H1 (cell line): ENCODE data around the gene USP10. TPM values are rescaled to one million over a fixed set of nuclear protein-coding genes. Genes with fewer than 3 reads are reported as not detected.

Experiments used
- CTCF ChIA-PET: fragments of 300-600 bp; sonication (Branson Sonifier 250); formaldehyde crosslinking; loops from one replicate; lab custom pipeline; 2021; ENCODE audit not compliant: partially characterized antibody; lab: Charles Lee
- POLR2A ChIA-PET: fragments of 300-600 bp; sonication (Branson Sonifier 250); formaldehyde crosslinking; loops from one replicate; lab custom pipeline; 2021; ENCODE audit warnings: inconsistent platforms; ENCODE audit not compliant: partially characterized antibody; lab: Charles Lee
- DNase-seq, 2 experiments: peaks; one replicate each; pipeline versions ENCODE4 v3.0.0 to v3.0.0-alpha.2; 2010 to 2022; ENCODE audit warnings: low spot score in 2 of 2, low read depth in 1 of 2, mixed read lengths in 1 of 2
- FAIRE-seq: peaks from 2 replicates; lab custom pipeline; 2011; peaks lifted over from hg19 to GRCh38; lab: Jason Lieb, UNC
- H2AFZ ChIP-seq: 2 replicates; pipeline ENCODE4 v1.8.1; 2012; ENCODE audit warnings: low read length, inconsistent platforms
- H2AK5ac ChIP-seq: 2 replicates; pipeline ENCODE4 v1.6.1; 2013; ENCODE audit warnings: low read depth, low read length
- H2BK120ac ChIP-seq: replicated peaks from 2 replicates; pipeline ENCODE3; 2013; ENCODE audit warnings: low read depth, low read length, inconsistent platforms
- H2BK12ac ChIP-seq: 2 replicates; pipeline ENCODE4 v1.6.1; 2013; ENCODE audit warnings: low read depth, low read length
- H2BK15ac ChIP-seq: 2 replicates; pipeline ENCODE4 v1.6.1; 2013; ENCODE audit warnings: low read length
- H2BK20ac ChIP-seq: 2 replicates; pipeline ENCODE4 v1.6.1; 2013; ENCODE audit warnings: low read length
- H2BK5ac ChIP-seq: 2 replicates; pipeline ENCODE4 v1.6.1; 2013; ENCODE audit warnings: low read depth, low read length
- H3K14ac ChIP-seq: 2 replicates; pipeline ENCODE4 v1.6.1; 2013; ENCODE audit warnings: inconsistent platforms; ENCODE audit not compliant: insufficient read length
- H3K18ac ChIP-seq: 2 replicates; pipeline ENCODE4 v1.6.1; 2013; ENCODE audit warnings: low read length; ENCODE audit errors: extremely low read depth
- H3K23ac ChIP-seq: 2 replicates; pipeline ENCODE4 v1.6.1; 2013; ENCODE audit warnings: inconsistent platforms; ENCODE audit not compliant: insufficient read length
- H3K23me2 ChIP-seq: 2 replicates; pipeline ENCODE4 v1.6.1; 2013; ENCODE audit warnings: low read depth, low read length
- H3K27ac ChIP-seq: 2 replicates; pipeline ENCODE4 v1.6.1; 2011; ENCODE audit warnings: low read depth, low read length, inconsistent platforms
- H3K27me3 ChIP-seq, 4 experiments: replicated peaks in 1 of 4; 1 replicate in 1 of 4; 2 replicates in 3 of 4; pipeline versions ENCODE4 v1.6.1 to v1.8.1; 2011 to 2013; ENCODE audit warnings: low read length in 3 of 4, mild to moderate bottlenecking in 3 of 4, inconsistent platforms in 2 of 4, mixed read lengths in 2 of 4, moderate library complexity in 1 of 4; ENCODE audit not compliant: control insufficient read depth in 3 of 4, insufficient read depth in 3 of 4; ENCODE audit errors: extremely low read depth in 1 of 4
- H3K36me3 ChIP-seq, 4 experiments: 2 replicates each; pipeline versions ENCODE4 v1.6.1 to v1.8.1; 2011 to 2013; ENCODE audit warnings: mild to moderate bottlenecking in 4 of 4, low read length in 3 of 4, moderate library complexity in 2 of 4, control low read depth in 1 of 4, inconsistent platforms in 1 of 4; ENCODE audit not compliant: insufficient read depth in 4 of 4, control insufficient read depth in 2 of 4
- H3K4ac ChIP-seq: replicated peaks from 2 replicates; pipeline ENCODE3; 2013; ENCODE audit warnings: low read length, low read depth, mixed read lengths, inconsistent platforms; ENCODE audit not compliant: insufficient read length
- H3K4me1 ChIP-seq, 4 experiments: replicated peaks in 1 of 4; 1 replicate in 1 of 4; 2 replicates in 3 of 4; pipeline versions ENCODE4 v1.6.1 to v1.8.1; 2011 to 2013; ENCODE audit warnings: low read length in 3 of 4, inconsistent platforms in 2 of 4, mixed read lengths in 1 of 4; ENCODE audit not compliant: insufficient read depth in 4 of 4, control insufficient read depth in 3 of 4
- H3K4me2 ChIP-seq, 2 experiments: 2 replicates each; pipeline versions ENCODE4 v1.6.1 to v1.8.1; 2011 to 2013; ENCODE audit warnings: low read depth in 2 of 2, low read length in 2 of 2, control low read depth in 1 of 2, inconsistent platforms in 1 of 2, mild to moderate bottlenecking in 1 of 2; ENCODE audit not compliant: insufficient read depth in 1 of 2
- H3K4me3 ChIP-seq, 4 experiments: fragments of 200-600, 300-600 bp in 1 of 4; sonication (generic), shearing (Covaris generic), sonication (Bioruptor Twin) in 1 of 4; 2 replicates each; pipeline versions ENCODE4 v1.5.1 to v1.8.1; 2011 to 2016; ENCODE audit warnings: low read length in 4 of 4, low read depth in 3 of 4, control low read depth in 2 of 4, inconsistent platforms in 2 of 4, mild to moderate bottlenecking in 2 of 4, mixed read lengths in 1 of 4, moderate library complexity in 1 of 4; ENCODE audit not compliant: insufficient read depth in 2 of 4; ENCODE audit errors: extremely low read depth in 1 of 4
- H3K56ac ChIP-seq: replicated peaks from 2 replicates; pipeline ENCODE3; 2013; ENCODE audit warnings: low read depth, mild to moderate bottlenecking, mixed read lengths, low read length, inconsistent platforms; ENCODE audit not compliant: insufficient read length
- H3K79me1 ChIP-seq: 2 replicates; pipeline ENCODE4 v1.6.1; 2013; ENCODE audit warnings: low read depth, low read length, control low read depth
- H3K79me2 ChIP-seq, 2 experiments: 2 replicates each; pipeline versions ENCODE4 v1.6.1 to v1.8.1; 2012 to 2013; ENCODE audit warnings: low read length in 2 of 2, mild to moderate bottlenecking in 2 of 2, inconsistent platforms in 1 of 2; ENCODE audit not compliant: insufficient read depth in 2 of 2, control insufficient read depth in 1 of 2
- H3K9ac ChIP-seq, 4 experiments: replicated peaks in 1 of 4; 1 replicate in 1 of 4; 2 replicates in 3 of 4; pipeline versions ENCODE4 v1.6.1 to v1.8.1; 2011 to 2013; ENCODE audit warnings: low read depth in 3 of 4, low read length in 3 of 4, control low read depth in 2 of 4, mild to moderate bottlenecking in 2 of 4, moderate library complexity in 2 of 4, inconsistent platforms in 1 of 4; ENCODE audit errors: extremely low read depth in 1 of 4
- H3K9me3 ChIP-seq, 2 experiments: 2 replicates each; pipeline versions ENCODE4 v1.6.1 to v1.8.1; 2012 to 2013; ENCODE audit warnings: mild to moderate bottlenecking in 2 of 2, moderate library complexity in 2 of 2, control low read depth in 1 of 2, inconsistent platforms in 1 of 2, low read depth in 1 of 2, low read length in 1 of 2, mixed read lengths in 1 of 2; ENCODE audit not compliant: insufficient read depth in 2 of 2
- H4K20me1 ChIP-seq, 2 experiments: replicated peaks in 1 of 2; 2 replicates each; pipeline versions ENCODE3 to v1.8.1; 2011 to 2013; ENCODE audit warnings: inconsistent platforms in 2 of 2, low read length in 2 of 2, mild to moderate bottlenecking in 1 of 2; ENCODE audit not compliant: insufficient read depth in 2 of 2, control insufficient read depth in 1 of 2
- H4K5ac ChIP-seq: 2 replicates; pipeline ENCODE4 v1.6.1; 2013; ENCODE audit warnings: low read length, low read depth, mixed read lengths, inconsistent platforms; ENCODE audit not compliant: insufficient read length
- H4K8ac ChIP-seq: 2 replicates; pipeline ENCODE4 v1.8.0; 2013; ENCODE audit warnings: mild to moderate bottlenecking, moderate library complexity, low read length, inconsistent platforms; ENCODE audit not compliant: insufficient read depth; ENCODE audit errors: extremely low read depth
- H4K91ac ChIP-seq: replicated peaks from 2 replicates; pipeline ENCODE3; 2013; ENCODE audit warnings: low read length, mixed read lengths, inconsistent platforms; ENCODE audit not compliant: insufficient read length
- GABPA ChIP-seq: IDR thresholded peaks from 2 replicates; pipeline ENCODE4 v1.6.1; 2011; ENCODE audit warnings: mild to moderate bottlenecking, low read length, moderate library complexity, borderline replicate concordance; ENCODE audit not compliant: insufficient read depth
- HDAC2 ChIP-seq, 2 experiments: fragments of 300-600 bp in 1 of 2; sonication (generic) in 1 of 2; IDR thresholded peaks; 2 replicates each; pipeline ENCODE4 v1.6.1; 2011 to 2012; ENCODE audit warnings: low read depth in 2 of 2, low read length in 2 of 2, mild to moderate bottlenecking in 2 of 2, moderate library complexity in 2 of 2, borderline replicate concordance in 1 of 2, inconsistent platforms in 1 of 2
- JUN ChIP-seq: IDR thresholded peaks from 2 replicates; pipeline ENCODE4 v1.6.1; 2011; ENCODE audit warnings: low read depth, mild to moderate bottlenecking, improper control_type of control experiment, low read length
- SIRT6 ChIP-seq: IDR thresholded peaks from one replicate; pipeline ENCODE4 v1.7.1; 2012; ENCODE audit warnings: low read length, inconsistent platforms
- WGBS, 2 experiments: shearing (Covaris generic) in 1 of 2; methylation state at CpG; one replicate each; pipeline versions ENCODE4 v1.1.6 to v1.1.7; 2013 to 2015; ENCODE audit warnings: low lambda C conversion rate in 2 of 2, mixed read lengths in 2 of 2, inconsistent platforms in 1 of 2, low coverage in 1 of 2, missing lambda C conversion rate in 1 of 2; ENCODE audit not compliant: insufficient replicate concordance in 2 of 2, insufficient coverage in 1 of 2, insufficient read length in 1 of 2; ENCODE audit errors: extremely low coverage in 1 of 2, missing lambda C conversion rate in 1 of 2; 5-methylcytosine and 5-hydroxymethylcytosine counted together
- polyA plus RNA-seq, 7 experiments: library from polyadenylated mRNA; depleted of rRNA in 3 of 7; stranded (reverse) in 5 of 7; unstranded in 2 of 7; fragments of >200 nt in 5 of 7; fragments of 200-250 nt in 2 of 7; gene quantifications; 1 replicate in 5 of 7; 2 replicates in 1 of 7; 4 replicates in 1 of 7; pipeline versions ENCODE4 v1.2.1 to v1.2.3, GENCODE V29; 2011 to 2013; ENCODE audit warnings: missing spikeins in 2 of 7, mixed read lengths in 2 of 7
- total RNA-seq: library from RNA; stranded (reverse); fragmentation: NEBNext Ultra II Directional; extraction: Animal tissue kit (Norgen Biotek cat#: 25700); gene quantifications from 2 replicates; pipeline ENCODE4 v1.2.1, GENCODE V29; 2021

The USP10 gene
- total and polyA plus RNA-seq, 2 of the 8 experiments (the other 6 are each of a cell fraction or from before 2014, with no cell fraction given): 171 to 195 TPM

DNA sequence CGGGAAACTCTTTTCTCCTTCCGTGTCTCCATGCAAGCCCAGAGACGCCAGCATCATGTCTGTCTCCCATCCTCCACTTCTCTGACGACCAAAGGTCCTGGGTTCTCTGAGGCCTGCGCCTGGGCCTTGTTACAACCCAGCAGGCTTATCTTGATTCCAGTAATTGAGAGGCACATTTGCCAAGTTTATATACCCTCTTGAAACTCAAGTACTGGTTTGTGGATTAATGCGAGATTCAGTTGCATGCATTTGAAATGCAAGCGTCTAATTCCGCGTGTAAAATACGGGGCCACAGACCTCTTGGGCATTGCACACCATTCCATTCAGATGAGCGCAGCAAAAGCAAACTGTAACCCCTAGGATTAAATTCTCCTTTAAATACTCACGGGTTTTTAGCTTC, 91.3 kb downstream of the USP10 start:
- CTCF ChIA-PET: interaction anchor here (1.1 to 2.0 kb wide), 7 partner anchors 18 to 178 kb away, joined by 3 to 6 read pairs (median 3); no protein-coding TSS in a partner anchor
- no peak for DNase-seq
- TF ChIP-seq GABPA (no peak), HDAC2 (IDR thresholded peaks at IDR 0.05; ENCODE audit: borderline replicate concordance in 1 of 2, low read depth in 2 of 2, low read length in 2 of 2) (no peak), JUN (no peak), SIRT6 (no peak)

More for the DNA sequence above, 91.3 kb downstream of the USP10 start:
- Histone ChIP-seq H4K91ac (no peak overlapping the region), H2AK5ac (no peak overlapping the region), H3K9me3 (no peaks in the 10 kb centered on the region), H3K56ac (no peak overlapping the region), H3K4me1 (peaks cover 0 to 2% (median 0%) of the 10 kb centered on the region in 4 experiments; a peak in 2 of 7 replicates), H2AFZ (no peak overlapping the region), H3K14ac (no peak overlapping the region), H3K27ac (no peak overlapping the region), H3K36me3 (no peaks in the 10 kb centered on the region), H3K18ac (no peak overlapping the region), H2BK5ac (no peak overlapping the region), H3K23ac (no peak overlapping the region), H4K8ac (no peak overlapping the region), H2BK15ac (no peak overlapping the region), H3K4ac (no peak overlapping the region), H3K23me2 (no peaks in the 10 kb centered on the region), H4K5ac (no peak overlapping the region), H2BK20ac (no peak overlapping the region), H3K9ac (no peak overlapping the region), H3K79me1 (0 out of 2 replicates have a peak, but pooled peaks cover 2% of the 10 kb centered on the region), H3K4me2 (no peak overlapping the region), H3K79me2 (no peaks in the 10 kb centered on the region), H3K27me3 (no peaks in the 10 kb centered on the region), H2BK120ac (no peak overlapping the region), H4K20me1 (no peaks in the 10 kb centered on the region), H3K4me3 (no peak overlapping the region), H2BK12ac (no peak overlapping the region)
- WGBS, 2 experiments: 92% methylated on average over 12 of the region's 12 CpGs; no CpG with 5 or more reads in 1 of the 2 experiments
- POLR2A ChIA-PET: interaction anchor here (0.8 to 1.2 kb wide), 3 partner anchors 8 to 12 kb away, joined by 3 to 5 read pairs (median 3); no protein-coding TSS in a partner anchor
- FAIRE-seq: no peak
